ENCODE data around the gene RAET1L. TPM values are rescaled to one million over a fixed set of nuclear protein-coding genes. Genes with fewer than 3 reads are reported as not detected.
"Not testable (repeated sequence)": the region's sequence is repeated elsewhere in the genome, so short reads cannot be mapped to it uniquely, and the experiment has no call there.

RAET1L gene
- total and polyA plus RNA-seq, 7 experiments from 2014 or later = not detected

GRCh38 chr6:150001295-150002008, 23.9 kb downstream of the RAET1L start:
- peaks cover 7 to 43% (median 20%) of the 10 kb centered on the region in 7 donors for H3K4me1 Mint-ChIP-seq
- peak overlapping the region in 1 of 10 donors; percentile 46 for H3K4me3 Mint-ChIP-seq
- CTCF ChIA-PET = no interaction called here
- H3K27ac ChIP-seq (ENCODE audit: low read depth, low read length) = no peak overlapping the region
- H3K27me3 Mint-ChIP-seq = peaks cover 9 to 42% (median 20%) of the 10 kb centered on the region in 5 donors
- H3K4me3 ChIP-seq (ENCODE audit: low read length) = no peak overlapping the region
- POLR2A ChIA-PET = no interaction called here
- intact Hi-C loops (cut with micrococcal nuclease) = loop anchor here (5.0 to 10.0 kb wide), 3 partner anchors 254 to 1453 kb away; partner anchors contain the start of genes LATS1 (in 1 of the 2), NUP43 (in 1 of the 2), PCMT1 (in 1 of the 2) and RMND1 (in 1 of the 2)
- ATAC-seq (no peak), DNase-seq (peak in 1 of 9 donors; percentile 51)
- no peaks in the 10 kb centered on the region for H3K9me3 ChIP-seq (ENCODE audit: control insufficient read depth in 2 of 3, low read length in 3 of 3)
- peaks cover 0 to 7% (median 0%) of the 10 kb centered on the region in 11 donors for H3K9me3 Mint-ChIP-seq
- peak overlapping the region in 3 of 9 donors; percentile 1 to 72 (median 6) for H3K27ac Mint-ChIP-seq
- no peaks in the 10 kb centered on the region for H3K27me3 ChIP-seq (ENCODE audit: control insufficient read depth in 2 of 2, insufficient read depth in 2 of 2, low read length in 2 of 2)
- H3K4me1 ChIP-seq (ENCODE audit: control insufficient read depth in 2 of 2, insufficient read depth in 2 of 2, low read length in 2 of 2) = peaks cover 13 to 31% of the 10 kb centered on the region in 2 donors
- H3K36me3 Mint-ChIP-seq = peaks cover 0 to 32% (median 0%) of the 10 kb centered on the region in 5 donors
- no peaks in the 10 kb centered on the region for H3K36me3 ChIP-seq (ENCODE audit: control insufficient read depth in 2 of 3, insufficient read depth in 3 of 3, low read length in 3 of 3)

GRCh38 chr6:149999636-150000035, 25.7 kb downstream of the RAET1L start:
- H3K27me3 Mint-ChIP-seq = peaks cover 14 to 49% (median 34%) of the 10 kb centered on the region in 5 donors
- H3K27ac Mint-ChIP-seq = peak overlapping the region in 1 of 9 donors; percentile 6
- peaks cover 0 to 32% (median 0%) of the 10 kb centered on the region in 5 donors for H3K36me3 Mint-ChIP-seq
- intact Hi-C loops (cut with micrococcal nuclease) = loop anchor here (5.0 to 10.0 kb wide), 3 partner anchors 252 to 1455 kb away; partner anchors contain the start of genes LATS1 (in 1 of the 2), NUP43 (in 1 of the 2), PCMT1 (in 1 of the 2) and RMND1 (in 1 of the 2)
- ChIA-PET POLR2A (no interaction called here), CTCF (no interaction called here)
- H3K4me1 Mint-ChIP-seq = peaks cover 7 to 33% (median 19%) of the 10 kb centered on the region in 7 donors
- ATAC-seq (no peak), DNase-seq (no peak)
- H3K27me3 ChIP-seq (ENCODE audit: control insufficient read depth in 2 of 2, insufficient read depth in 2 of 2, low read length in 2 of 2) = peaks cover 0 to 4% of the 10 kb centered on the region in 2 donors
- H3K9me3 Mint-ChIP-seq = peaks cover 0 to 10% (median 0%) of the 10 kb centered on the region in 11 donors
- H3K4me3 ChIP-seq (ENCODE audit: low read length) = no peak overlapping the region
- H3K36me3 ChIP-seq (ENCODE audit: control insufficient read depth in 2 of 3, insufficient read depth in 3 of 3, low read length in 3 of 3) = no peaks in the 10 kb centered on the region
- H3K4me1 ChIP-seq (ENCODE audit: control insufficient read depth in 2 of 2, insufficient read depth in 2 of 2, low read length in 2 of 2) = peaks cover 7 to 26% of the 10 kb centered on the region in 2 donors
- no peak overlapping the region for H3K27ac ChIP-seq (ENCODE audit: low read depth, low read length)
- H3K4me3 Mint-ChIP-seq = no peak overlapping the region
- no peaks in the 10 kb centered on the region for H3K9me3 ChIP-seq (ENCODE audit: control insufficient read depth in 2 of 3, low read length in 3 of 3)

GRCh38 chr6:149995971-149996370, 29.4 kb downstream of the RAET1L start:
- Mint-ChIP-seq H3K4me3 (no peak overlapping the region), H3K27me3 (peaks cover 49 to 82% (median 69%) of the 10 kb centered on the region in 5 donors), H3K4me1 (peaks cover 9 to 17% (median 12%) of the 10 kb centered on the region in 7 donors), H3K27ac (no peak overlapping the region), H3K9me3 (peaks cover 0 to 6% (median 0%) of the 10 kb centered on the region in 11 donors), H3K36me3 (peaks cover 0 to 9% (median 0%) of the 10 kb centered on the region in 5 donors)
- Histone ChIP-seq H3K9me3 (ENCODE audit: control insufficient read depth in 2 of 3, low read length in 3 of 3) (no peaks in the 10 kb centered on the region), H3K4me1 (ENCODE audit: control insufficient read depth in 2 of 2, insufficient read depth in 2 of 2, low read length in 2 of 2) (peaks cover 9 to 15% of the 10 kb centered on the region in 2 donors), H3K36me3 (ENCODE audit: control insufficient read depth in 2 of 3, insufficient read depth in 3 of 3, low read length in 3 of 3) (no peaks in the 10 kb centered on the region), H3K27ac (ENCODE audit: low read depth, low read length) (no peak overlapping the region), H3K4me3 (ENCODE audit: low read length) (no peak overlapping the region), H3K27me3 (ENCODE audit: control insufficient read depth in 2 of 2, insufficient read depth in 2 of 2, low read length in 2 of 2) (peaks cover 0 to 18% of the 10 kb centered on the region in 2 donors)
- no peak for DNase-seq
- intact Hi-C loops (cut with micrococcal nuclease) = no loop called here
- ATAC-seq = no peak
- POLR2A ChIA-PET = no interaction called here
- CTCF ChIA-PET = no interaction called here

- DNase-seq (no peak), ATAC-seq (no peak)
- POLR2A ChIA-PET = interaction anchor here (0.6 kb wide), 1 partner anchor 12 kb away, joined by 4 read pairs; no protein-coding TSS in a partner anchor
- Histone ChIP-seq H3K27me3 (ENCODE audit: control insufficient read depth in 2 of 2, insufficient read depth in 2 of 2, low read length in 2 of 2) (peaks cover 2 to 20% of the 10 kb centered on the region in 2 donors), H3K9me3 (ENCODE audit: control insufficient read depth in 2 of 3, low read length in 3 of 3) (no peaks in the 10 kb centered on the region), H3K4me3 (ENCODE audit: low read length) (no peak overlapping the region), H3K27ac (ENCODE audit: low read depth, low read length) (no peak overlapping the region), H3K36me3 (ENCODE audit: control insufficient read depth in 2 of 3, insufficient read depth in 3 of 3, low read length in 3 of 3) (no peaks in the 10 kb centered on the region), H3K4me1 (ENCODE audit: control insufficient read depth in 2 of 2, insufficient read depth in 2 of 2, low read length in 2 of 2) (peaks cover 16 to 17% of the 10 kb centered on the region in 2 donors)
- intact Hi-C loops (cut with micrococcal nuclease) = no loop called here
- Mint-ChIP-seq H3K27me3 (peaks cover 55 to 88% (median 75%) of the 10 kb centered on the region in 5 donors), H3K9me3 (peaks cover 0 to 5% (median 0%) of the 10 kb centered on the region in 11 donors), H3K4me3 (no peak overlapping the region), H3K27ac (no peak overlapping the region), H3K36me3 (peaks cover 0 to 7% (median 0%) of the 10 kb centered on the region in 5 donors), H3K4me1 (peaks cover 14 to 18% (median 15%) of the 10 kb centered on the region in 7 donors)
- CTCF ChIA-PET = no interaction called here
Observed at GRCh38 chr6:149995235-149995750, 30.0 kb downstream of the RAET1L start.

- POLR2A ChIA-PET = no interaction called here
Observed at GRCh38 chr6:149991838-149992237, 33.5 kb downstream of the RAET1L start.

GRCh38 chr6:149991472-149991795, 33.9 kb downstream of the RAET1L start:
- peaks cover 25 to 38% (median 30%) of the 10 kb centered on the region in 7 donors for H3K4me1 Mint-ChIP-seq
- peak overlapping the region; percentile 66 to 95 (median 82) for H3K4me3 Mint-ChIP-seq
- peak overlapping the region in 1 of 9 donors; percentile 10 for H3K27ac Mint-ChIP-seq
- CTCF ChIA-PET = interaction anchor here (0.6 kb wide), 1 partner anchor 25 kb away, joined by 3 read pairs; no protein-coding TSS in a partner anchor
- POLR2A ChIA-PET; H3K27ac ChIP-seq (ENCODE audit: low read depth, low read length); DNase-seq; H3K9me3 ChIP-seq (ENCODE audit: control insufficient read depth in 2 of 3, low read length in 3 of 3); H3K36me3 ChIP-seq (ENCODE audit: control insufficient read depth in 2 of 3, insufficient read depth in 3 of 3, low read length in 3 of 3): not testable (repeated sequence)
- intact Hi-C loops (cut with micrococcal nuclease) = loop anchor here (1.0 to 2.0 kb wide), 3 partner anchors 13 to 27 kb away; no protein-coding TSS in a partner anchor
- H3K27me3 ChIP-seq (ENCODE audit: control insufficient read depth in 2 of 2, insufficient read depth in 2 of 2, low read length in 2 of 2) = peaks cover 15 to 41% of the 10 kb centered on the region in 2 donors
- H3K4me3 ChIP-seq (ENCODE audit: low read length) = peak overlapping the region; percentile 53
- H3K27me3 Mint-ChIP-seq = peaks cover 84 to 97% (median 94%) of the 10 kb centered on the region in 5 donors
- ATAC-seq = peak; percentile 49
- peaks cover 24 to 26% of the 10 kb centered on the region in 2 donors for H3K4me1 ChIP-seq (ENCODE audit: control insufficient read depth in 2 of 2, insufficient read depth in 2 of 2, low read length in 2 of 2)
- H3K36me3 Mint-ChIP-seq = peaks cover 0 to 12% (median 5%) of the 10 kb centered on the region in 5 donors
- H3K9me3 Mint-ChIP-seq = peaks cover 3 to 23% (median 17%) of the 10 kb centered on the region in 11 donors

More at GRCh38 chr6:149991838-149992237, 33.5 kb downstream of the RAET1L start:
- intact Hi-C loops (cut with micrococcal nuclease) = loop anchor here (1.0 to 2.0 kb wide), 3 partner anchors 12 to 27 kb away; no protein-coding TSS in a partner anchor
- Mint-ChIP-seq H3K9me3 (peaks cover 3 to 22% (median 17%) of the 10 kb centered on the region in 11 donors), H3K4me1 (peaks cover 25 to 38% (median 30%) of the 10 kb centered on the region in 7 donors), H3K27ac (no peak overlapping the region), H3K27me3 (peaks cover 84 to 97% (median 94%) of the 10 kb centered on the region in 5 donors), H3K4me3 (peak overlapping the region in 9 of 10 donors; percentile 70 to 95 (median 82)), H3K36me3 (peaks cover 0 to 12% (median 5%) of the 10 kb centered on the region in 5 donors)
- DNase-seq (no peak), ATAC-seq (no peak)
- Histone ChIP-seq H3K4me1 (ENCODE audit: control insufficient read depth in 2 of 2, insufficient read depth in 2 of 2, low read length in 2 of 2) (peaks cover 24 to 26% of the 10 kb centered on the region in 2 donors), H3K9me3 (ENCODE audit: control insufficient read depth in 2 of 3, low read length in 3 of 3) (peaks cover 0 to 9% (median 4%) of the 10 kb centered on the region in 3 experiments), H3K27ac (ENCODE audit: low read depth, low read length) (no peak overlapping the region), H3K4me3 (ENCODE audit: low read length) (peak overlapping the region; percentile 53), H3K27me3 (ENCODE audit: control insufficient read depth in 2 of 2, insufficient read depth in 2 of 2, low read length in 2 of 2) (peaks cover 15 to 41% of the 10 kb centered on the region in 2 donors), H3K36me3 (ENCODE audit: control insufficient read depth in 2 of 3, insufficient read depth in 3 of 3, low read length in 3 of 3) (no peaks in the 10 kb centered on the region)
- CTCF ChIA-PET = interaction anchor here (0.5 kb wide), 1 partner anchor 8 kb away, joined by 3 read pairs; no protein-coding TSS in a partner anchor

All from naive thymus-derived CD4-positive, alpha-beta T cell (primary cell).